ENCODE measurements around the gene COL4A5.

DNA sequence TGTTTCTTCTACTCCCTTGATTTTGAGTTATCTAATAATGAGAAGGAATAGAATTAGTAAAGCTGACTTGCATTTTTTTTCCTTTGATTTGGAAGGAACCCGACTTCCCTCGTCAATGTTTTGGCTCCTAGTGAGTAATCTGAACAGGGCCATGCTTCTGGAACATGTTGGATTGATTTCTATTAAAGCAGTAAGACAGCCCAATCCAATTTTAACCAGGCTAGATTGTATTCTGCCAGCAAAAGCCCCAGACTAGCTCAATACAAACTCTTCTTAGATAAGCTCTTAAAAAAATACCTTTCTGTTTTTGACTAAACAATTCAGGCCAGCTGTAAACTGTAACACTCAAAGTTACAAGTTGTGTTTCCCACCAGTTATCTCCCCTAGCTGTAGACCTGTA, 170.5 kb downstream of the COL4A5 start:
- TF ChIP-seq, protein P1, sequence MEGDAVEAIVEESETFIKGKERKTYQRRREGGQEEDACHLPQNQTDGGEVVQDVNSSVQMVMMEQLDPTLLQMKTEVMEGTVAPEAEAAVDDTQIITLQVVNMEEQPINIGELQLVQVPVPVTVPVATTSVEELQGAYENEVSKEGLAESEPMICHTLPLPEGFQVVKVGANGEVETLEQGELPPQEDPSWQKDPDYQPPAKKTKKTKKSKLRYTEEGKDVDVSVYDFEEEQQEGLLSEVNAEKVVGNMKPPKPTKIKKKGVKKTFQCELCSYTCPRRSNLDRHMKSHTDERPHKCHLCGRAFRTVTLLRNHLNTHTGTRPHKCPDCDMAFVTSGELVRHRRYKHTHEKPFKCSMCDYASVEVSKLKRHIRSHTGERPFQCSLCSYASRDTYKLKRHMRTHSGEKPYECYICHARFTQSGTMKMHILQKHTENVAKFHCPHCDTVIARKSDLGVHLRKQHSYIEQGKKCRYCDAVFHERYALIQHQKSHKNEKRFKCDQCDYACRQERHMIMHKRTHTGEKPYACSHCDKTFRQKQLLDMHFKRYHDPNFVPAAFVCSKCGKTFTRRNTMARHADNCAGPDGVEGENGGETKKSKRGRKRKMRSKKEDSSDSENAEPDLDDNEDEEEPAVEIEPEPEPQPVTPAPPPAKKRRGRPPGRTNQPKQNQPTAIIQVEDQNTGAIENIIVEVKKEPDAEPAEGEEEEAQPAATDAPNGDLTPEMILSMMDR (tag by site-specific recombination; IDR thresholded peaks at IDR 0.05) = no peak
- no peak for TF ChIP-seq SP2 (tag by site-specific recombination; IDR thresholded peaks at IDR 0.05)
- TF ChIP-seq ZNF350 (tag by site-specific recombination; IDR thresholded peaks at IDR 0.05) = no peak
- TF ChIP-seq, protein P2, sequence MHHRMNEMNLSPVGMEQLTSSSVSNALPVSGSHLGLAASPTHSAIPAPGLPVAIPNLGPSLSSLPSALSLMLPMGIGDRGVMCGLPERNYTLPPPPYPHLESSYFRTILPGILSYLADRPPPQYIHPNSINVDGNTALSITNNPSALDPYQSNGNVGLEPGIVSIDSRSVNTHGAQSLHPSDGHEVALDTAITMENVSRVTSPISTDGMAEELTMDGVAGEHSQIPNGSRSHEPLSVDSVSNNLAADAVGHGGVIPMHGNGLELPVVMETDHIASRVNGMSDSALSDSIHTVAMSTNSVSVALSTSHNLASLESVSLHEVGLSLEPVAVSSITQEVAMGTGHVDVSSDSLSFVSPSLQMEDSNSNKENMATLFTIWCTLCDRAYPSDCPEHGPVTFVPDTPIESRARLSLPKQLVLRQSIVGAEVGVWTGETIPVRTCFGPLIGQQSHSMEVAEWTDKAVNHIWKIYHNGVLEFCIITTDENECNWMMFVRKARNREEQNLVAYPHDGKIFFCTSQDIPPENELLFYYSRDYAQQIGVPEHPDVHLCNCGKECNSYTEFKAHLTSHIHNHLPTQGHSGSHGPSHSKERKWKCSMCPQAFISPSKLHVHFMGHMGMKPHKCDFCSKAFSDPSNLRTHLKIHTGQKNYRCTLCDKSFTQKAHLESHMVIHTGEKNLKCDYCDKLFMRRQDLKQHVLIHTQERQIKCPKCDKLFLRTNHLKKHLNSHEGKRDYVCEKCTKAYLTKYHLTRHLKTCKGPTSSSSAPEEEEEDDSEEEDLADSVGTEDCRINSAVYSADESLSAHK (tag by site-specific recombination; IDR thresholded peaks at IDR 0.05) = no peak
- TF ChIP-seq ZNF221 (tag by site-specific recombination; IDR thresholded peaks at IDR 0.05; ENCODE audit: borderline replicate concordance) = no peak
- TF ChIP-seq, protein P3, sequence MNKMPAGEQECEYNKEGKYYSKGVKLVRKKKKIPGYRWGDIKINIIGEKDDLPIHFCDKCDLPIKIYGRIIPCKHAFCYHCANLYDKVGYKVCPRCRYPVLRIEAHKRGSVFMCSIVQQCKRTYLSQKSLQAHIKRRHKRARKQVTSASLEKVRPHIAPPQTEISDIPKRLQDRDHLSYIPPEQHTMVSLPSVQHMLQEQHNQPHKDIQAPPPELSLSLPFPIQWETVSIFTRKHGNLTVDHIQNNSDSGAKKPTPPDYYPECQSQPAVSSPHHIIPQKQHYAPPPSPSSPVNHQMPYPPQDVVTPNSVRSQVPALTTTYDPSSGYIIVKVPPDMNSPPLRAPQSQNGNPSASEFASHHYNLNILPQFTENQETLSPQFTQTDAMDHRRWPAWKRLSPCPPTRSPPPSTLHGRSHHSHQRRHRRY (tag by site-specific recombination; IDR thresholded peaks at IDR 0.05) = no peak
- TF ChIP-seq ZEB2 (tag by site-specific recombination; IDR thresholded peaks at IDR 0.05) = no peak
- no peak for TF ChIP-seq ZNF830 (tag by site-specific recombination; IDR thresholded peaks at IDR 0.05; ENCODE audit: low read depth)
- no peak for TF ChIP-seq SP3 (tag by site-specific recombination; IDR thresholded peaks at IDR 0.05)
- no peak for TF ChIP-seq ZNF571 (tag by site-specific recombination; IDR thresholded peaks at IDR 0.05)
- TF ChIP-seq ZNF514 (tag by site-specific recombination; IDR thresholded peaks at IDR 0.05) = no peak
- TF ChIP-seq ZNF366 (tag by site-specific recombination; conservative IDR thresholded peaks at IDR 0.05) = no peak
- TF ChIP-seq, protein P4, sequence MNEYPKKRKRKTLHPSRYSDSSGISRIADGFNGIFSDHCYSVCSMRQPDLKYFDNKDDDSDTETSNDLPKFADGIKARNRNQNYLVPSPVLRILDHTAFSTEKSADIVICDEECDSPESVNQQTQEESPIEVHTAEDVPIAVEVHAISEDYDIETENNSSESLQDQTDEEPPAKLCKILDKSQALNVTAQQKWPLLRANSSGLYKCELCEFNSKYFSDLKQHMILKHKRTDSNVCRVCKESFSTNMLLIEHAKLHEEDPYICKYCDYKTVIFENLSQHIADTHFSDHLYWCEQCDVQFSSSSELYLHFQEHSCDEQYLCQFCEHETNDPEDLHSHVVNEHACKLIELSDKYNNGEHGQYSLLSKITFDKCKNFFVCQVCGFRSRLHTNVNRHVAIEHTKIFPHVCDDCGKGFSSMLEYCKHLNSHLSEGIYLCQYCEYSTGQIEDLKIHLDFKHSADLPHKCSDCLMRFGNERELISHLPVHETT (tag by site-specific recombination; IDR thresholded peaks at IDR 0.05) = no peak
